NOMO-1 (cell line): ENCODE measurements around the gene IL17RE.

ENCODE experiments used
- DNase-seq, 2 experiments: peaks; one replicate each; lab custom pipeline; 2025; ENCODE audit not compliant: unreplicated experiment in 2 of 2; lab: John Stamatoyannopoulos, UW

IL17RE gene

DNA sequence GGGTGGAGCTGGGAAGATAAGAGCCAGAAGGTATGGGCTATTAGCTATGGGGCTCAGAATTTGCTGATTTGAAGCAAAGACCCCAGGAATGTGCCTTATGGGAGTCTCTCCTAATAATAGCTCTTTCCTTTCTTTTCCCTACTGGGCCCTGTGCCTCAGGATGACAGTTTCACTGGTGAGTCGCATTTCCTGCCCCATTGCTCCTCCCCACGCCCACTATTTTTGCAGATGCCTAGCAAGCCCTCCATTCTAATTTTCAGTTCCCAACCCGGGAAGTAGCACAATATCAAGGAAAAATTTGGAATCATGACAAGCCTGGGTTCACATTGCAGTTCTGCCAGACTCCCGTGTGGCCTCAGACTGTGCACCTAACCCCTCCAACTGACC is 583 bp downstream of the IL17RE start:
- no peak for DNase-seq

DNA sequence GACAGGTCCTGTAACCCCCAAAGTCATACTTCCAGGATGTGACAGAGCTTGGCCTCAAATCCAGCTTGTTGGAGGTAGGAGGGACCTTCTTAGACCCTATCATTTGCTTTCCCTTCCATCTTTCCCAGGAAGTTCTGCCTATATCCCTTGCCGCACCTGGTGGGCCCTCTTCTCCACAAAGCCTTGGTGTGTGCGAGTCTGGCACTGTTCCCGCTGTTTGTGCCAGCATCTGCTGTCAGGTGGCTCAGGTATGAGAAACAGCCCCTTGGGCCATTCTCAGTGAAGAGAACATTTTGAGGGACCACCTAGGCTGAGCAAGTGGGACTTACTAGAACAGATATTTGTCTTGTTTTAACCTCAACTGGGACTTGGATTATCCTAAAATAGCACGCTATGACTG is 1.3 kb downstream of the IL17RE start:
- no peak for DNase-seq

DNA sequence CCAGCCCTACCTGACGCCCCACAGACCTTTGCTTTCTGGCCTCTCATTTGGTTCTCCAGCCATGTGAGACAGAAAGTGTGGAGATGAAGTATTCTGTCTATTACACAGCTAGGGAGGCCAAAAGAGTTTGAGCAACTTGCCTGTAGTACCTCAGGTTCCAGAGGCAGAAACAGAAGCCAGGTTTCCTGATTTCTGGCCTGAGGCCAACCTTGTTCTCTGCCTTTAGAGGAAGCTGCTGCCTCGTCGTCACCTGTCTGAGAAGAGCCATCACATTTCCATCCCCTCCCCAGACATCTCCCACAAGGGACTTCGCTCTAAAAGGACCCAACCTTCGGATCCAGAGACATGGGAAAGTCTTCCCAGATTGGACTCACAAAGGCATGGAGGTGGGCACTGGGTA is 3.8 kb downstream of the IL17RE start:
- DNase-seq, result no peak

DNA sequence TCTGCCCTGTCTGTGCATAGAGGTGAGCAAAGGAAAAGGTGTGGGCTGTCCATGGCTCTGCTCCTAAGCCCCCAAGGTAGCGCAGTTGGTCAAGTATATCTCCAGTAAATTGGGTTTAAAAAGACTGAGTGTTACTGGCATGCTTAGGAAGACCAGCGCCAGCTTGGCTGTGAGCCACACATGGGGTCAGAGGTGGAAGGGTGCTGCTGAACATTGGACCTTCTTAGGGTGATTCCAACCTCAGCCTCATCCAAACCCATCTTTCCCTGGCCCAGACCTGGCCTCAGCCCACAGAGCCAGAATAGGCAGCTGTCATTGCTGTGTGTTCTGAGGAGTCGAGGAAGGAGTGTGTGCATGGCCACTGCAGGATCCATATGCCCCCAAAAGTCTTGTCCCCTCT is 5.6 kb downstream of the IL17RE start:
- no peak for DNase-seq

DNA sequence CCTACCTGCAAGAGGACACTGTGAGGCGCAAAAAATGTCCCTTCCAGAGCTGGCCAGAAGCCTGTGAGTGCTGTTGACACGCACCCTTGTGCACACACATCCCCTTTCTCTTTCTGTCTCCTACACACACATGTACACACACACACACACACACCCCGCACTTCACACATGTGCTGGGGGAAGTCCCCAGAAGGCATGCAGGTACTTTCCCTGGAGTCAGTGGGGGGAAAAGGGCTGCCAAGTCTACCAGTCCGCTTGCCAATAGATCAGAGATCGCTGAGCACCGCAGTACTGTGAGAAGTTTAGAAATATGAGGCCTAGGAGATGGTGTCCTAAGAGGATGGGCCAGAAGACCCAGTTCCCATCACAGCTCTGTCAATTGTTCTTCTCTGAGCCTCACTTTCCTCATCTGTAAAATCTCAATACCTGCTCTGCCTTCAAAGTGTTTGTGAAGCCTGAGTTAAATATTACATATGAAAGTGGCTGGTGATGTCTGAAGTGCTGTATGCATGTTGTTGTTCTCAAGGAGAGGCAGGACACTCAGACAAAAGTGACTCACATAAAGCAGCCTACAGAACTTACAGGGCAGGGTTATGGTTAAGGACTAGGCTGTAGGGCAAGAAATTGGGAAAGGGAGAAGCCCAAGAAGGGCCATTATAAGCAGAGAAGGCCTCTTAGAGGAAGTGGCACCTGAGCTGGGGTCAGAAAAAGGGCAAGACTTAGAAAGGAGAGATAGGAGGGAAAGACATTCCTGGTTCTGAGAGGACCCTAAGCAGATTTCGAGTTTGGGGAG is 6.8 kb downstream of the IL17RE start:
- no peak for DNase-seq

DNA sequence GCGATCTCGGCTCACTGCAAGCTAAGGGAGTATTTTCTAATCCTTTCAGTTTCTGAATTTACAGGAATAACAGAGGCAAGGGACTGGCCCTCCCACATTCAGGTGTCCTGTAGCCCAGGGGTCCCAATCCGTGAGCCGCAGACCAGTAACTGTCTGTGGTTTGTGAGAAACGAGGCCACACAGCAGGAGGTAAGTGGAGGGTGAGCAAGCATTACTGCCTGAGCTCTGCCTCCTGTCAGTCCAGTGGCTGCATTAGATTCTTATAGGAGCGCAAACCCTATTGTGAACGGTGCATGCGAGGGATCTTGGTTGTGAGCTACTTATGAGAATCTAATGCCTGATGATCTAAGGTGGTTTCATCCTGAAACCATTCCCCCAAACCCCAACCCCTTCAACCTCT is 9.2 kb downstream of the IL17RE start:
- DNase-seq, result no peak

DNA sequence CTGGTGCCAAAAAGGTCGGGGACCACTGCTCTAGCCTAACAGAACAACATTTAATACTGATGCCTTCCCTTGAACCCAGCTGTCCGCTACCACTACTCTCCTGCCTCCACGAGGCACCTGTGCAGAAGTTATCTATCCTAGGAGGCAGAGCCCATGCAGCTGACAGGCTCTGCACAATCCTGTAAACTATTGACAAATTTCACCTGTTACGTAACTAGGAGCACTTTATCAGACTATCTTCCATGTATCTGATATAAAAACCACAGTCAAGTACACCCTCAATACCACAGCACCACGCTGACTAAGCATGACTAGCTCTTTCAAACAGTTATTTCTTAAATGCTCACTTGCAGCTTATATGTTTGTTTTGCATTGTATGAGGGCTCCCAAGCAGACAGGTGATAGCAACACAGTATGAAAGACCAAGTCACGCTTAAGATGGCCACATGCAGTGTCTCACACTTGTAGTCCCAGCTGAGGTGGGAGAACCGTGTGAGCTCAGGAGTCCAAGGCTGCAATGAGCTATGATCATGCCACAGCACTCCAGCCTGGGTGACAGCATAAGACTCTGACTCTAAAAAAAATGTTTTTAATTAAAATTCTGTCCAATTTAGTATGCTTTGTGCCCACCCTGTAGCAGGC is 9.8 kb downstream of the IL17RE start:
- peak in 1 of 2 experiments; percentile 26 for DNase-seq

DNA sequence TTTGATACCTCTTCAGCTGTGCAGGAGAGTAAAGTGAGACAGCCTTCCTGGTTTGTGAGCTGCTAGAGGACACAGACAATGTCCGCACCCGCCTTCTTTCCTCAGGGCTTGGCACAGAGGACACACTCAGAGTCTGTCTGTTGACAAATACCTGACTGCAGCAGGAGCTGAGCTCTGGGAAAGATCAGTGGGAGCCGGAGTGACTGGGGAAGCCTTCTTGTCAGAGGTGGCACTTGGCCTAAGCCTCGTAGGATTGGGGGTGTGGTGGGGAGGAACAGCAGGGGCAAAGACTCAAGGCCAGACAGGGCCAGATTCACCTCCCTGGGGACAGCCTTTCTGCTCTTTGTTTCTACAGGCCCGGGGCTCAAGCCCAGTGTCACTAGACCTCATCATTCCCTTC is 11.0 kb downstream of the IL17RE start:
- no peak for DNase-seq

DNA sequence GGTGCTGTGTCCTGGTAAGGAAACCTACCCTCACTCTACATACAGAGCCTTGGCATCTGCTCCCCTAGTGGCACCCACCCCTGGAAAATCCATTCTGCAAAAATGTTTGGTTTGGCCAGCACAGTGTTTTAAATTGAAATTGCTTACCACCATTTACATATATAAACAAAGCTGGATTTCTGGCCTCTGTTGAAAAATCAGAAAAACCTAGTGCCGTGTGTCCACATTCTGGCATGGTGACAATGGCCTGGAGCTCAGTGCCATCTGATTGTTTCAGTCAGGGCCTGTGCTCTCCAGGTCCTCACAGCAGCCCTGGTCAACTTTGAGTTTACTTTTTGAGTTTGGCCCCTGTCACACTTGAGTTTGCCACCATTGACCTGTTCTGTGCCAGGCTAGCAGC is 11.4 kb downstream of the IL17RE start:
- DNase-seq, result no peak

DNA sequence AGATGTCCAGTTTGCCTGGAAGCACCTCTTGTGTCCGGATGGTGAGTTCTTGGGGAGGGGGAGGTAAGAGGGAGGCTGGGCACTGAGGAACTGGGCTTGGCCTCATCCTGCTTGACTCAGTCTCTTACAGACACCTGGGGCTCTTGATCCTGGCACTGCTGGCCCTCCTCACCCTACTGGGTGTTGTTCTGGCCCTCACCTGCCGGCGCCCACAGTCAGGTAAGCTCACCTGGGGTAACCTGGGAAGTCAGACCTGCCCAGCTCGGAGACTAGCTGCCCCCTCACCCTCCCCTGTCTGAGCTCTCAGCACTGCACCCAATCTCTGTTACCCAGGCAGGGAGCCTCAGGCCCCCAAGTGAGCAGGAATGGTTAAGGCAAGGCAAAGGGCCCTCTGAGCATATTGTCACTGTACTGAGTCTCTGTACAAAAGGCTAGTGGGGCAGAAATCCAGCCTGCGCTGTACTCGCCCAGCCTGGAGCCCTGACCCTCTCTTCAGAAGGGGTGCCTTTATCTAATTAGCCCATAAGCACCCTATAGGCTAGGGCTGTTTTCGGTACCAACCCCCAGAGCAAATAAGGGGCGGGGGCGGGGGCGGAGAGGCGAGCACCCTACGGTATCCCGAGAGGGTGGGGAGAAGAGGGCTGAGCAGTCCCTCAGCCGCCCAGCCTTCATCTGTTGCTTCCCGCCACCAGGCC is 12.1 kb downstream of the IL17RE start:
- DNase-seq, result no peak

DNA sequence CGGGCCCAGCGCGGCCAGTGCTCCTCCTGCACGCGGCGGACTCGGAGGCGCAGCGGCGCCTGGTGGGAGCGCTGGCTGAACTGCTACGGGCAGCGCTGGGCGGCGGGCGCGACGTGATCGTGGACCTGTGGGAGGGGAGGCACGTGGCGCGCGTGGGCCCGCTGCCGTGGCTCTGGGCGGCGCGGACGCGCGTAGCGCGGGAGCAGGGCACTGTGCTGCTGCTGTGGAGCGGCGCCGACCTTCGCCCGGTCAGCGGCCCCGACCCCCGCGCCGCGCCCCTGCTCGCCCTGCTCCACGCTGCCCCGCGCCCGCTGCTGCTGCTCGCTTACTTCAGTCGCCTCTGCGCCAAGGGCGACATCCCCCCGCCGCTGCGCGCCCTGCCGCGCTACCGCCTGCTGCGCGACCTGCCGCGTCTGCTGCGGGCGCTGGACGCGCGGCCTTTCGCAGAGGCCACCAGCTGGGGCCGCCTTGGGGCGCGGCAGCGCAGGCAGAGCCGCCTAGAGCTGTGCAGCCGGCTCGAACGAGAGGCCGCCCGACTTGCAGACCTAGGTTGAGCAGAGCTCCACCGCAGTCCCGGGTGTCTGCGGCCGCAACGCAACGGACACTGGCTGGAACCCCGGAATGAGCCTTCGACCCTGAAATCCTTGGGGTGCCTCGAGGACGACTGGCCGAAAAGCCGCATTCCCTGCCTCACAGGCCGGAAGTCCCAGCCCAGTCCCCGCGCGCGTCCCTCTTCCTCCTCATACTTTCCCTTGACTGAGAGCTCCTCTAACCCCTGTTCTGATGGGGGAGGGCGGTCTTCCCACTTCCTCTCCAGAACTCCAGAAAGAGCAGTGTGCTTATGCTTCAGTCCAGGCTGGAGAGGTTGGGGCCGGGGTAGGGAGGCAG is 12.8 kb downstream of the IL17RE start:
- peak; percentile 38 to 44 for DNase-seq

DNA sequence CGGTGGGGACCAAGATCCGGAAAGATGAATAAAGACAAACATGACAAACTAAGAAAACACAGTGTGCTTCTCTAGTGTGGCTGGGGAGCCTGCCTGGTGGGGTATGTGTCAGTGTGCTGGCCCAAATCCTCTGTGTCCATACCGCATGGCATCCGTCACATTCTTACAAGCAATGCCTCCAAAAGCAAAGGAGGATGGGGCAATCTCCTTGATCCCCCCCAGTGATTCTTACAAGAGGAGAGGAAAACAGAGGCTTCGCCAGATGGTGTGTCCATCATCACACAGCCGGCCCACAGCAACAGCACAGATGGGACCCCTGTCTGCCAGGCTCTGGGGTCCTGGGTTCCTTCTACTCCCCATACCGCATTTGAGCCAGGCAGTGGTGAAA is 13.7 kb downstream of the IL17RE start:
- no peak for DNase-seq

DNA sequence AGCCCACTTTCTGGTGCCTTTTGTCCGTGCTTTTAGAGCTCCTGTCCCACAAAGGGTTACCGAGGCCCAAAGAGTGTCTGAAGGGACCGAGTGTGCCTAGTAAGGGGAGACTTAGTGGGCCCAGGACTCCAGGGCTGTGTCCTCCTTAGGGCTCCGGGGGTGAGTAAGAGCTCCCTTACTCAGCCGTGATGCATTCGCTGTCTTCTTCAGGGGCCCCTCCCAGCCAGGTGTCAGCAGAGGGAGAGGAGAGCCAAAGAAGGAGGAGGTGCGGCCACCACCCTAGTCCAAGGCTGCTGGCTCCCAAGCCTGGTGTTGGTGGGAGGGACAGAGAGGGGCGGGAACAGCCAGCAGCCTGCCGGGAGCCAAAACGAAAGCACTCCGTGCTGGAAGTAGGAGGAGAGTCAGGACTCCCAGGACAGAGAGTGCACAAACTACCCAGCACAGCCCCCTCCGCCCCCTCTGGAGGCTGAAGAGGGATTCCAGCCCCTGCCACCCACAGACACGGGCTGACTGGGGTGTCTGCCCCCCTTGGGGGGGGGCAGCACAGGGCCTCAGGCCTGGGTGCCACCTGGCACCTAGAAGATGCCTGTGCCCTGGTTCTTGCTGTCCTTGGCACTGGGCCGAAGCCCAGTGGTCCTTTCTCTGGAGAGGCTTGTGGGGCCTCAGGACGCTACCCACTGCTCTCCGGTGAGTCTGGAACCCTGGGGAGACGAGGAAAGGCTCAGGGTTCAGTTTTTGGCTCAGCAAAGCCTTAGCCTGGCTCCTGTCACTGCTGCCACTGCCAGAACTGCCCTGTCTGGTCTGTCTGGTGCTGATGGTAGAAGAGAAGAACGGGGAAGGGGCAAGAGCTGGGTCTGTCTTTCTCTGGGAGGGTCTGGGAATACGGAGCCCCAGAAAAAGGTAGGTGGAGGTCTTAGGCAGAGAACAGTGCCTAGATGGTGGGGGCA is 14.4 kb downstream of the IL17RE start, which contains the start of gene IL17RC:
Gene IL17RC (plus strand): TSS at position 365 of the 947 bp plus-strand sequence. CDS start 218 bp downstream, at position 583.
- DNase-seq, result no peak

DNA sequence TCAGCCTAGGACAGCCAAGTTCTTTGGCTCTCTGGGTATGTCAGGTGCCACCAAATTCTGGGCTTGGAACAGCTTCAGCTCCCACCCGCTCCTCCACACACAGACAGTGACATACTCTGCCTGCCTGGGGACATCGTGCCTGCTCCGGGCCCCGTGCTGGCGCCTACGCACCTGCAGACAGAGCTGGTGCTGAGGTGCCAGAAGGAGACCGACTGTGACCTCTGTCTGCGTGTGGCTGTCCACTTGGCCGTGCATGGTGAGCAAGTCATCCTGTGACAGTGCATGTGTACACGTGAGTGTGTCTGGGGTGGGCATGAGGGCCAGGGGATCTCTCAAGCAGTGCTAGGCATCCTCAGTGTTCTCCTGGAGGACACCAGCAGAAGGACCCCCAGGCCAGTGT is 15.2 kb downstream of the IL17RE start:
- DNase-seq, result no peak

DNA sequence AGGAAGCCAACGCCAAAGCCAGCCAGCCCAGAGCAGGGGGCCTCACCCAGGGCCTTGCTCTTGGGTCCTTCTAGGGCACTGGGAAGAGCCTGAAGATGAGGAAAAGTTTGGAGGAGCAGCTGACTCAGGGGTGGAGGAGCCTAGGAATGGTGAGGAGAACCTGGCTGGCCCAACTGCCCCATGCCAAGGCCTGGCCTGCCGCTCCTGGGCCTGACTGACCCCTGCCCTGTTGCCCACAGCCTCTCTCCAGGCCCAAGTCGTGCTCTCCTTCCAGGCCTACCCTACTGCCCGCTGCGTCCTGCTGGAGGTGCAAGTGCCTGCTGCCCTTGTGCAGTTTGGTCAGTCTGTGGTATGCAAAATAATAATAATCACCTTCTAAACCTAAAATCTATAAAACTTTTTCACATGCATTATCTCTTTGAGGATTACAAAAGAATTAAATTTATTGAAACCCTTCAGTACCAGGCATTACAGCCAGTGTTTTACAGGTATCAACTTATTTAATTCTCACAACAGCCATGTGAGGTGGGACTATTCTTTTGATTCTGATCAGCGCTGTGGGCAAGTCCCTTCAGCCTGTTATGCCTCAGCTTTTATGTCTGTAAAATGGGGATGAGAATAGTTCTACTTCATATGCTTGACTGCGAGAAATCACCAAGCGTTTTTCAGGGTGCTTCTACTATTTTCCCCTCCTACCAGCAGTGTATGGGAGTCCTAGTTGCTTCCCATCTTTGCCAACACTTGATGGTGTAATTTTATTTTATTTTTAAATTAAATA is 15.8 kb downstream of the IL17RE start:
- no peak for DNase-seq

DNA sequence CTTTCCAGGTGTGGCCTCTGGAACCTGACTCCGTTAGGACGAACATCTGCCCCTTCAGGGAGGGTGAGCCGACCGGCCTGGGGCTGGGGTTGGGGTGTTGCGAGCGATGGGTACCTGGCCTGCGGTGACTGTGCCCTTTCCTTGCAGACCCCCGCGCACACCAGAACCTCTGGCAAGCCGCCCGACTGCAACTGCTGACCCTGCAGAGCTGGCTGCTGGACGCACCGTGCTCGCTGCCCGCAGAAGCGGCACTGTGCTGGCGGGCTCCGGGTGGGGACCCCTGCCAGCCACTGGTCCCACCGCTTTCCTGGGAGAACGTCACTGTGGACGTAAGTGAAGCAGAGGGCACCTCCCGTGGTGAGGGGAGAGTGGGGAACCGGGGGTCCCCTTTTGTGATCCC is 25.5 kb downstream of the IL17RE start:
- DNase-seq, result no peak

DNA sequence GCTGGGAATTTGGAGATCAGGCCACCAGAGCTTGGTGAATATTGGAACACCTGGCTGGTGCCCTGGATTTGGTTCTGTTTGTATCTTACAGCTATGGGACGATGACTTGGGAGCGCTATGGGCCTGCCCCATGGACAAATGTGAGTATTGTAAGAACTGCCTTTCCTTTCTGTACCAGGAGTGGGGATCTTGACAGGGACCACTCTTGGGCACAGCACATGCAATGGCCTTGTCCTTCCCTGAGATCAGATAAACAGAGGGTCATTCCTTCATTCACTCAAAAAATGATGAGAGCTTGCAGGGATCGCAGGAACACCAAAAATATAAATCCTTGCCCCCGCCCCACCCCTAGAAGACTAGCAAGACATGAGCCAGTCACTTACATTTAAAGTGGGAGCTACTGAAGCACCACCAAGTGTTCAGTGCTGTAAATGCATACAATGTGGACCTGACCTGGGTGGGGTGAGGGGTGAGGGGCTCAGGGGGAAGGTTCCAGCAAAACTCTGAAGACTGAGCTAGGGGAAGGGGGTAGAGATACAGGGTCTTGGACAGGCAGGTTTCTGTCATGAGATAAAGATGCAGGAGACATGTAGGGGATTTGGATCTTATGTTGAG is 28.3 kb downstream of the IL17RE start:
- no peak for DNase-seq

DNA sequence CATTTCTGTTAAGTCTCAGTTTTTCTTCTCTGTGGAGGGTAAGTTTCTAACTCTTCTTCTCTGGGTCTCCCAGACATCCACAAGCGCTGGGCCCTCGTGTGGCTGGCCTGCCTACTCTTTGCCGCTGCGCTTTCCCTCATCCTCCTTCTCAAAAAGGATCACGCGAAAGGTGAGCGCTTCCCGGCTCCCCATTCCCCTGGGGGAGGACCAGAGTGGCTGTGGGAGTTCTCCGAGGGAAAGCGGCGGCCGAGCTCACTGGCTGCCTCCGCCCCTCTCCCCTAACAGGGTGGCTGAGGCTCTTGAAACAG is 29.8 kb downstream of the IL17RE start:
- DNase-seq, result no peak
